HUES6 (cell line): ENCODE measurements around the gene FCER1A.
"Not testable (repeated sequence)": the region's sequence is repeated elsewhere in the genome, so short reads cannot be mapped to it uniquely, and the experiment has no call there.

Source experiments
- H3K27ac ChIP-seq: 2 replicates; pipeline ENCODE4 v1.7.0; 2013; ENCODE audit warnings: low read depth, mild to moderate bottlenecking, low read length, inconsistent platforms
- H3K27me3 ChIP-seq: 2 replicates; pipeline ENCODE4 v1.6.1; 2013; ENCODE audit warnings: low read length; ENCODE audit not compliant: control insufficient read depth, insufficient read depth
- H3K36me3 ChIP-seq: 2 replicates; pipeline ENCODE4 v1.6.1; 2013; ENCODE audit warnings: low read length; ENCODE audit not compliant: control insufficient read depth, insufficient read depth
- H3K4me1 ChIP-seq: 2 replicates; pipeline ENCODE4 v1.6.1; 2013; ENCODE audit warnings: low read length; ENCODE audit not compliant: control insufficient read depth, insufficient read depth
- H3K4me3 ChIP-seq: 2 replicates; pipeline ENCODE4 v1.5.1; 2013; ENCODE audit warnings: low read depth, low read length
- H3K9ac ChIP-seq: one replicate; pipeline ENCODE4 v1.6.1; 2013; ENCODE audit warnings: mild to moderate bottlenecking, low read length
- H3K9me3 ChIP-seq: 2 replicates; pipeline ENCODE4 v1.6.1; 2013; ENCODE audit warnings: low read depth, low read length; ENCODE audit not compliant: control insufficient read depth, insufficient read depth

Gene FCER1A

GRCh38 chr1:159300146-159300545 lies 2.0 kb upstream of the FCER1A start:
- Histone ChIP-seq H3K4me3 (no peak overlapping the region), H3K27ac (no peak overlapping the region), H3K9ac (no peak overlapping the region), H3K9me3 (no peaks in the 10 kb centered on the region), H3K36me3 (no peaks in the 10 kb centered on the region), H3K27me3 (no peaks in the 10 kb centered on the region), H3K4me1 (no peaks in the 10 kb centered on the region)

GRCh38 chr1:159307346-159308020 lies 5.3 kb downstream of the FCER1A start:
- H3K36me3 ChIP-seq, result no peaks in the 10 kb centered on the region
- no peak overlapping the region for H3K27ac ChIP-seq
- H3K9me3 ChIP-seq, result no peaks in the 10 kb centered on the region
- no peaks in the 10 kb centered on the region for H3K27me3 ChIP-seq
- no peak overlapping the region for H3K4me3 ChIP-seq
- peaks cover 9% of the 10 kb centered on the region for H3K4me1 ChIP-seq
- no peak overlapping the region for H3K9ac ChIP-seq

- H3K4me3 ChIP-seq, result no peak overlapping the region
- no peak overlapping the region for H3K27ac ChIP-seq
- no peaks in the 10 kb centered on the region for H3K9me3 ChIP-seq
- no peaks in the 10 kb centered on the region for H3K36me3 ChIP-seq
- H3K9ac ChIP-seq, result no peak overlapping the region
- H3K4me1 ChIP-seq, result peaks cover 9% of the 10 kb centered on the region
- H3K27me3 ChIP-seq, result no peaks in the 10 kb centered on the region
Observed at GRCh38 chr1:159311679-159312078, 9.5 kb downstream of the FCER1A start.

GRCh38 chr1:159315381-159315780 lies 13.2 kb downstream of the FCER1A start:
- Histone ChIP-seq H3K4me1 (no peaks in the 10 kb centered on the region), H3K9ac (no peak overlapping the region), H3K9me3 (no peaks in the 10 kb centered on the region), H3K4me3 (no peak overlapping the region), H3K27ac (no peak overlapping the region), H3K36me3 (no peaks in the 10 kb centered on the region), H3K27me3 (no peaks in the 10 kb centered on the region)

GRCh38 chr1:159318784-159319551 lies 16.8 kb downstream of the FCER1A start:
- H3K9me3 ChIP-seq, result no peaks in the 10 kb centered on the region
- H3K27me3 ChIP-seq, result no peaks in the 10 kb centered on the region
- no peak overlapping the region for H3K4me3 ChIP-seq
- no peaks in the 10 kb centered on the region for H3K36me3 ChIP-seq
- no peak overlapping the region for H3K9ac ChIP-seq
- no peaks in the 10 kb centered on the region for H3K4me1 ChIP-seq
- H3K27ac ChIP-seq, result no peak overlapping the region

- H3K27me3 ChIP-seq, result no peaks in the 10 kb centered on the region
- H3K36me3 ChIP-seq, result no peaks in the 10 kb centered on the region
- no peak overlapping the region for H3K4me3 ChIP-seq
- no peaks in the 10 kb centered on the region for H3K9me3 ChIP-seq
- no peak overlapping the region for H3K9ac ChIP-seq
- H3K27ac ChIP-seq, result no peak overlapping the region
- no peaks in the 10 kb centered on the region for H3K4me1 ChIP-seq
Observed at GRCh38 chr1:159334797-159335196, 32.7 kb downstream of the FCER1A start.

GRCh38 chr1:159338018-159338417 lies 35.9 kb downstream of the FCER1A start:
- H3K36me3 ChIP-seq, result no peaks in the 10 kb centered on the region
- no peak overlapping the region for H3K4me3 ChIP-seq
- no peaks in the 10 kb centered on the region for H3K9me3 ChIP-seq
- H3K27ac ChIP-seq, result no peak overlapping the region
- H3K4me1 ChIP-seq, result no peaks in the 10 kb centered on the region
- H3K9ac ChIP-seq, result no peak overlapping the region
- H3K27me3 ChIP-seq, result no peaks in the 10 kb centered on the region

GRCh38 chr1:159339536-159339935 lies 37.4 kb downstream of the FCER1A start:
- Histone ChIP-seq H3K36me3 (no peaks in the 10 kb centered on the region), H3K27ac (no peak overlapping the region), H3K9ac (no peak overlapping the region), H3K9me3 (no peaks in the 10 kb centered on the region), H3K27me3 (no peaks in the 10 kb centered on the region), H3K4me3 (no peak overlapping the region), H3K4me1 (no peaks in the 10 kb centered on the region)

- no peak overlapping the region for H3K4me3 ChIP-seq
- no peaks in the 10 kb centered on the region for H3K27me3 ChIP-seq
- H3K9me3 ChIP-seq, result no peaks in the 10 kb centered on the region
- H3K36me3 ChIP-seq, result no peaks in the 10 kb centered on the region
- no peaks in the 10 kb centered on the region for H3K4me1 ChIP-seq
- no peak overlapping the region for H3K27ac ChIP-seq
- no peak overlapping the region for H3K9ac ChIP-seq
Observed at GRCh38 chr1:159341736-159342135, 39.6 kb downstream of the FCER1A start.

- H3K36me3 ChIP-seq, result no peaks in the 10 kb centered on the region
- no peak overlapping the region for H3K4me3 ChIP-seq
- H3K27ac ChIP-seq, result no peak overlapping the region
- no peaks in the 10 kb centered on the region for H3K4me1 ChIP-seq
- no peaks in the 10 kb centered on the region for H3K9me3 ChIP-seq
- no peaks in the 10 kb centered on the region for H3K27me3 ChIP-seq
- no peak overlapping the region for H3K9ac ChIP-seq
Observed at GRCh38 chr1:159342761-159343425, 40.8 kb downstream of the FCER1A start.

- H3K36me3 ChIP-seq, H3K4me1 ChIP-seq, H3K9me3 ChIP-seq, H3K27ac ChIP-seq, H3K9ac ChIP-seq, H3K27me3 ChIP-seq, H3K4me3 ChIP-seq: not testable (repeated sequence)
Observed at GRCh38 chr1:159349374-159349773, 47.2 kb downstream of the FCER1A start.
